Measurements from ENCODE around the gene DLGAP1.

DNA sequence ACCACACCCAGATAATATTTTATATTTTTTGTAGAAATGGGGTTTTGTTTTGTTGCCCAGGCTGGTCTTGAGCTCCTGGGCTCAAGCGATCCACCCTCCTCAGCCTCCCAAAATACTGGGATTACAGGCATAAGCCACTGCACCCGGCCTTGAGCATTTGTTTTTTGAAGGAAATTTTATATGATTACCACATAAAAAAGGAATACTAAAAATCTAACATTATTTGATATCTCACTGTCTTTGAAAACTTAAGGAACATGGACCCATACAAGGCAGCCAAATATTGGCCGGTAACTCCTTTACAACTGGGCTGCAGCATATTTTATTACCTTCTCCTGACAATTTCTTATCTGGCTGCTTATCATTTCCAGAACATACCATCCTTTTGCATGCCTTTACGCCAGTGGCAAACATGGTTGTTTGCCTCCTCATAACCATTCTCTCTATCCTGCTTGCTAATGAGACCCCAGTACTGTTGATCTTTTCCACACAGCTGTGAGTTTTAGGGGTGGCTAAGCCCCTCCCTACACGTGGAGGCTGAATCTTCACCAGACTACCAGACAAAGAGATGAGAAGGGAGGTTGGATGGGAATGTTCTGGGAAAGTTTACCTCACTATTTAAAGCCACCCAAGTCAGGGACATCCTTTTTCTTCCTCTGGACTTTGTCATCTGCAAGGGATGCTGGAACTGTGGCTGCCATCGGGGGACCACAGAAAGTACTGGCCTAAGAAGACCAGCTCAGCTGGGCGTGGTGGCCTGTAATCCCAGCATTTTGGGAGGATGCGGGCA, 847.6 kb downstream of the DLGAP1 start:
- TF ChIP-seq, protein P1, sequence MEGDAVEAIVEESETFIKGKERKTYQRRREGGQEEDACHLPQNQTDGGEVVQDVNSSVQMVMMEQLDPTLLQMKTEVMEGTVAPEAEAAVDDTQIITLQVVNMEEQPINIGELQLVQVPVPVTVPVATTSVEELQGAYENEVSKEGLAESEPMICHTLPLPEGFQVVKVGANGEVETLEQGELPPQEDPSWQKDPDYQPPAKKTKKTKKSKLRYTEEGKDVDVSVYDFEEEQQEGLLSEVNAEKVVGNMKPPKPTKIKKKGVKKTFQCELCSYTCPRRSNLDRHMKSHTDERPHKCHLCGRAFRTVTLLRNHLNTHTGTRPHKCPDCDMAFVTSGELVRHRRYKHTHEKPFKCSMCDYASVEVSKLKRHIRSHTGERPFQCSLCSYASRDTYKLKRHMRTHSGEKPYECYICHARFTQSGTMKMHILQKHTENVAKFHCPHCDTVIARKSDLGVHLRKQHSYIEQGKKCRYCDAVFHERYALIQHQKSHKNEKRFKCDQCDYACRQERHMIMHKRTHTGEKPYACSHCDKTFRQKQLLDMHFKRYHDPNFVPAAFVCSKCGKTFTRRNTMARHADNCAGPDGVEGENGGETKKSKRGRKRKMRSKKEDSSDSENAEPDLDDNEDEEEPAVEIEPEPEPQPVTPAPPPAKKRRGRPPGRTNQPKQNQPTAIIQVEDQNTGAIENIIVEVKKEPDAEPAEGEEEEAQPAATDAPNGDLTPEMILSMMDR (IDR thresholded peaks at IDR 0.05 in 4 of 5, conservative IDR thresholded peaks at IDR 0.05 in 1 of 5): no peak
- TF ChIP-seq POLR2A (IDR thresholded peaks at IDR 0.05): no peak
